ENCODE measurements around the gene SDHAF4. TPM values are rescaled to one million over a fixed set of nuclear protein-coding genes. Genes with fewer than 3 reads are reported as not detected.

Gene SDHAF4
- total and polyA plus RNA-seq, 10 of the 15 experiments (the other 5 are each of a cell fraction or from before 2014, with no cell fraction given): 8.4 to 20.4 (median 15.6) TPM

DNA sequence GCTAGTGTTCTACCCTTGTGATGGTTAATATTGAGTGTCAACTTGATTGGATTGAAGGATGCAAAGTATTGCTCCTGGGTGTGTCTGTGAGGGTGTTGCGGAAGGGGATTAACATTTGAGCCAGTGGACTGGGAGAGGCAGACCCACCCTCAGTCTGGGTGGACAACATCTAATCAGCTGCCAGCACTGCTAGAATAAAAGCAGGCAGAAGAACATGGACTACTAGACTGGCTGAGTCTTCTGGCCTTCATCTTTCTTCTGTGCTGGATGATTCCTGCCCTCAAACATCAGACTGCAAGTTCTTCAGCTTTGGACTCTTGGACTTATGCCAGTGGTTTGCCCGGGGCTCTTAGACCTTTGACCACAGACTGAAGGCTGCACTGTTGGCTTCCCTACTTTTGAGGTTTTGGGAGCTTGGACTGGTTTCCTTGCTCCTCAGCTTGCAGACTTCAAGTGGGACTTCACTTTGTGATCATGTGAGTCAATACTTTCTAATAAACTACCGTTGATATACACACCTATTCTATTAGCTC lies 50.1 kb downstream of the SDHAF4 start:
- in situ Hi-C loops (cut with MboI) (no loop called here), intact Hi-C loops (cut with micrococcal nuclease; ENCODE audit: unreplicated experiment) (no loop called here)
- no peak for ATAC-seq
- Histone ChIP-seq H3K4me1 (ENCODE audit: control insufficient read depth, insufficient read depth, low read length) (no peaks in the 10 kb centered on the region), H3K4me3 (no peak overlapping the region), H3K4me2 (ENCODE audit: control insufficient read depth, insufficient read depth) (no peak overlapping the region), H3K27me3 (replicated peaks in 1 of 2; ENCODE audit: control insufficient read depth in 2 of 2, insufficient read depth in 2 of 2, low read length in 1 of 2) (no peaks in the 10 kb centered on the region; a peak in 1 of 4 replicates), H3K36me3 (ENCODE audit: control insufficient read depth in 2 of 2, insufficient read depth in 2 of 2, low read length in 1 of 2) (no peaks in the 10 kb centered on the region), H2AFZ (ENCODE audit: control insufficient read depth, low read depth, low read length) (no peak overlapping the region), H3K9ac (ENCODE audit: control insufficient read depth, insufficient read depth, low read length) (no peak overlapping the region), H3K9me3 (replicated peaks; ENCODE audit: control insufficient read depth, insufficient read depth, low read length) (no peaks in the 10 kb centered on the region), H4K20me1 (ENCODE audit: control insufficient read depth, insufficient read depth) (no peaks in the 10 kb centered on the region), H3K27ac (ENCODE audit: control insufficient read depth, insufficient read depth) (no peak overlapping the region), H3K79me2 (ENCODE audit: control insufficient read depth, insufficient read depth, low read length) (no peaks in the 10 kb centered on the region)
- 55% methylated on average over 3 of the region's 3 CpGs for WGBS (ENCODE audit: insufficient coverage, insufficient replicate concordance, low lambda C conversion rate, missing lambda C conversion rate)
- CTCF ChIA-PET: no interaction called here
- FAIRE-seq: no peak
- no TSS peak for BruUV-seq (replicated peaks)
- no peak for DNase-seq (ENCODE audit: low read depth, low spot score)
- RAD21 ChIA-PET (ENCODE audit: unreplicated experiment): no interaction called here
- TF ChIP-seq, protein P1, sequence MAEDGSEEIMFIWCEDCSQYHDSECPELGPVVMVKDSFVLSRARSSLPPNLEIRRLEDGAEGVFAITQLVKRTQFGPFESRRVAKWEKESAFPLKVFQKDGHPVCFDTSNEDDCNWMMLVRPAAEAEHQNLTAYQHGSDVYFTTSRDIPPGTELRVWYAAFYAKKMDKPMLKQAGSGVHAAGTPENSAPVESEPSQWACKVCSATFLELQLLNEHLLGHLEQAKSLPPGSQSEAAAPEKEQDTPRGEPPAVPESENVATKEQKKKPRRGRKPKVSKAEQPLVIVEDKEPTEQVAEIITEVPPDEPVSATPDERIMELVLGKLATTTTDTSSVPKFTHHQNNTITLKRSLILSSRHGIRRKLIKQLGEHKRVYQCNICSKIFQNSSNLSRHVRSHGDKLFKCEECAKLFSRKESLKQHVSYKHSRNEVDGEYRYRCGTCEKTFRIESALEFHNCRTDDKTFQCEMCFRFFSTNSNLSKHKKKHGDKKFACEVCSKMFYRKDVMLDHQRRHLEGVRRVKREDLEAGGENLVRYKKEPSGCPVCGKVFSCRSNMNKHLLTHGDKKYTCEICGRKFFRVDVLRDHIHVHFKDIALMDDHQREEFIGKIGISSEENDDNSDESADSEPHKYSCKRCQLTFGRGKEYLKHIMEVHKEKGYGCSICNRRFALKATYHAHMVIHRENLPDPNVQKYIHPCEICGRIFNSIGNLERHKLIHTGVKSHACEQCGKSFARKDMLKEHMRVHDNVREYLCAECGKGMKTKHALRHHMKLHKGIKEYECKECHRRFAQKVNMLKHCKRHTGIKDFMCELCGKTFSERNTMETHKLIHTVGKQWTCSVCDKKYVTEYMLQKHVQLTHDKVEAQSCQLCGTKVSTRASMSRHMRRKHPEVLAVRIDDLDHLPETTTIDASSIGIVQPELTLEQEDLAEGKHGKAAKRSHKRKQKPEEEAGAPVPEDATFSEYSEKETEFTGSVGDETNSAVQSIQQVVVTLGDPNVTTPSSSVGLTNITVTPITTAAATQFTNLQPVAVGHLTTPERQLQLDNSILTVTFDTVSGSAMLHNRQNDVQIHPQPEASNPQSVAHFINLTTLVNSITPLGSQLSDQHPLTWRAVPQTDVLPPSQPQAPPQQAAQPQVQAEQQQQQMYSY (CRISPR knock-in tag; IDR thresholded peaks at IDR 0.05): no peak
- TF ChIP-seq TCF7 (IDR thresholded peaks at IDR 0.05; ENCODE audit: borderline replicate concordance) (no peak), CBX5 (IDR thresholded peaks at IDR 0.05; ENCODE audit: low read depth) (no peak), POLR2AphosphoS5 (IDR thresholded peaks at IDR 0.05; ENCODE audit: low read length) (no peak), ZNF274 (IDR thresholded peaks at IDR 0.05; ENCODE audit: insufficient read depth, insufficient read length) (no peak), JUND (IDR thresholded peaks at IDR 0.05; ENCODE audit: low read depth, low read length) (no peak), SMARCA5 (IDR thresholded peaks at IDR 0.05) (no peak), ZNF217 (IDR thresholded peaks at IDR 0.05) (no peak), GABPA (IDR thresholded peaks at IDR 0.05; ENCODE audit: low read depth) (no peak), FOS (IDR thresholded peaks at IDR 0.05; ENCODE audit: borderline replicate concordance, extremely low read depth, insufficient read length) (no peak), PAX8 (IDR thresholded peaks at IDR 0.05) (no peak), STAT3 (IDR thresholded peaks at IDR 0.05; ENCODE audit: low read depth, low read length) (no peak), KLF5 (IDR thresholded peaks at IDR 0.05; ENCODE audit: partially characterized antibody) (no peak)
- TF ChIP-seq, protein P2, sequence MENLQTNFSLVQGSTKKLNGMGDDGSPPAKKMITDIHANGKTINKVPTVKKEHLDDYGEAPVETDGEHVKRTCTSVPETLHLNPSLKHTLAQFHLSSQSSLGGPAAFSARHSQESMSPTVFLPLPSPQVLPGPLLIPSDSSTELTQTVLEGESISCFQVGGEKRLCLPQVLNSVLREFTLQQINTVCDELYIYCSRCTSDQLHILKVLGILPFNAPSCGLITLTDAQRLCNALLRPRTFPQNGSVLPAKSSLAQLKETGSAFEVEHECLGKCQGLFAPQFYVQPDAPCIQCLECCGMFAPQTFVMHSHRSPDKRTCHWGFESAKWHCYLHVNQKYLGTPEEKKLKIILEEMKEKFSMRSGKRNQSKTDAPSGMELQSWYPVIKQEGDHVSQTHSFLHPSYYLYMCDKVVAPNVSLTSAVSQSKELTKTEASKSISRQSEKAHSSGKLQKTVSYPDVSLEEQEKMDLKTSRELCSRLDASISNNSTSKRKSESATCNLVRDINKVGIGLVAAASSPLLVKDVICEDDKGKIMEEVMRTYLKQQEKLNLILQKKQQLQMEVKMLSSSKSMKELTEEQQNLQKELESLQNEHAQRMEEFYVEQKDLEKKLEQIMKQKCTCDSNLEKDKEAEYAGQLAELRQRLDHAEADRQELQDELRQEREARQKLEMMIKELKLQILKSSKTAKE (IDR thresholded peaks at IDR 0.05; ENCODE audit: low read depth, poor library complexity, severe bottlenecking): no peak
- TF ChIP-seq, protein P3, sequence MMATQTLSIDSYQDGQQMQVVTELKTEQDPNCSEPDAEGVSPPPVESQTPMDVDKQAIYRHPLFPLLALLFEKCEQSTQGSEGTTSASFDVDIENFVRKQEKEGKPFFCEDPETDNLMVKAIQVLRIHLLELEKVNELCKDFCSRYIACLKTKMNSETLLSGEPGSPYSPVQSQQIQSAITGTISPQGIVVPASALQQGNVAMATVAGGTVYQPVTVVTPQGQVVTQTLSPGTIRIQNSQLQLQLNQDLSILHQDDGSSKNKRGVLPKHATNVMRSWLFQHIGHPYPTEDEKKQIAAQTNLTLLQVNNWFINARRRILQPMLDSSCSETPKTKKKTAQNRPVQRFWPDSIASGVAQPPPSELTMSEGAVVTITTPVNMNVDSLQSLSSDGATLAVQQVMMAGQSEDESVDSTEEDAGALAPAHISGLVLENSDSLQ (IDR thresholded peaks at IDR 0.05): no peak
- TF ChIP-seq, protein P4, sequence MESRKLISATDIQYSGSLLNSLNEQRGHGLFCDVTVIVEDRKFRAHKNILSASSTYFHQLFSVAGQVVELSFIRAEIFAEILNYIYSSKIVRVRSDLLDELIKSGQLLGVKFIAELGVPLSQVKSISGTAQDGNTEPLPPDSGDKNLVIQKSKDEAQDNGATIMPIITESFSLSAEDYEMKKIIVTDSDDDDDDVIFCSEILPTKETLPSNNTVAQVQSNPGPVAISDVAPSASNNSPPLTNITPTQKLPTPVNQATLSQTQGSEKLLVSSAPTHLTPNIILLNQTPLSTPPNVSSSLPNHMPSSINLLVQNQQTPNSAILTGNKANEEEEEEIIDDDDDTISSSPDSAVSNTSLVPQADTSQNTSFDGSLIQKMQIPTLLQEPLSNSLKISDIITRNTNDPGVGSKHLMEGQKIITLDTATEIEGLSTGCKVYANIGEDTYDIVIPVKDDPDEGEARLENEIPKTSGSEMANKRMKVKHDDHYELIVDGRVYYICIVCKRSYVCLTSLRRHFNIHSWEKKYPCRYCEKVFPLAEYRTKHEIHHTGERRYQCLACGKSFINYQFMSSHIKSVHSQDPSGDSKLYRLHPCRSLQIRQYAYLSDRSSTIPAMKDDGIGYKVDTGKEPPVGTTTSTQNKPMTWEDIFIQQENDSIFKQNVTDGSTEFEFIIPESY (IDR thresholded peaks at IDR 0.05): no peak
- POLR2A ChIA-PET: no interaction called here
- SMC1A ChIA-PET (ENCODE audit: uncharacterized antibody, unreplicated experiment): no interaction called here
